ENCODE data around the gene CCDC78.

DNA sequence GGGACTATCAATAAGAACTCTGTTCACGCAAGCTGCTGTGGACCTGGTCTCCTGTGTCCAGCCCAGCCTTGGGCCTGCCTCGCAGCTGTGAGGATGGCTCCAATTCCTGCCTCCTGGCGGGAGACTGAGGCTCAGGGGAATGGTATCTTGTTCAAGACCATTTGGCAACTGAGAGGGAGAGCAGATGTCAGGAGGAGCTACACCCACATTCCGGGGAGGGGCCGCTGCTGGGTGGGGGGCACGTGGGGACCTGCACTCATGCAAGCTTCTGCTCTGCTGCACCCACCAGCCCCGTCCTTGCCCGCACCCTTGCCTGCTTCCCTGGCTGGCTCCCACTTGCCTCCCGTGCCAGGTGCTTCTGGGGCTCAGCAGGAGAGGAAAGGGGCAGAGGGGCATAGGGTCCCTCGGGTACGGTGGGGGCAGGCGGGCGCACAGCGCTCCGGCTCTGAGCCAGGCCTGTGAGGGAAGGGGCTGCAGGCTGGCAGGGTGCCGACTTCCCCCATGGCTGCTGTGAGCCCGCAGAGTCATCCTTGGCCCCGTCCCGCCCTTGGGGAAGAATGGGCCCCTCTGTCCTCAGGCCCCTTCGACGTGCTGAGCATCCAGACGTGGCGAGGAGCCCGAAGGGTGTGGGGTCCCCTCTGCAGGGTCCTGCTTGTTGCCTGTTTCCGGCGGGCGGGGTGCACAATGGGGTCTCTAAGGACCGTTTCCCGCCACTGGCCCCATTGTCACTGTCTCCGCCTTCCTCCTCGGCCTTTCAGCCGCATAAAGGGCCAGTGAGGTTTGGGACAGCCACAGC, 8.6 kb downstream of the CCDC78 start:
- TF ChIP-seq, protein P1, sequence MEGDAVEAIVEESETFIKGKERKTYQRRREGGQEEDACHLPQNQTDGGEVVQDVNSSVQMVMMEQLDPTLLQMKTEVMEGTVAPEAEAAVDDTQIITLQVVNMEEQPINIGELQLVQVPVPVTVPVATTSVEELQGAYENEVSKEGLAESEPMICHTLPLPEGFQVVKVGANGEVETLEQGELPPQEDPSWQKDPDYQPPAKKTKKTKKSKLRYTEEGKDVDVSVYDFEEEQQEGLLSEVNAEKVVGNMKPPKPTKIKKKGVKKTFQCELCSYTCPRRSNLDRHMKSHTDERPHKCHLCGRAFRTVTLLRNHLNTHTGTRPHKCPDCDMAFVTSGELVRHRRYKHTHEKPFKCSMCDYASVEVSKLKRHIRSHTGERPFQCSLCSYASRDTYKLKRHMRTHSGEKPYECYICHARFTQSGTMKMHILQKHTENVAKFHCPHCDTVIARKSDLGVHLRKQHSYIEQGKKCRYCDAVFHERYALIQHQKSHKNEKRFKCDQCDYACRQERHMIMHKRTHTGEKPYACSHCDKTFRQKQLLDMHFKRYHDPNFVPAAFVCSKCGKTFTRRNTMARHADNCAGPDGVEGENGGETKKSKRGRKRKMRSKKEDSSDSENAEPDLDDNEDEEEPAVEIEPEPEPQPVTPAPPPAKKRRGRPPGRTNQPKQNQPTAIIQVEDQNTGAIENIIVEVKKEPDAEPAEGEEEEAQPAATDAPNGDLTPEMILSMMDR (IDR thresholded peaks at IDR 0.05; ENCODE audit: insufficient read depth, low read length, poor library complexity, severe bottlenecking), result no peak
- TF ChIP-seq EZH2phosphoT487 (conservative IDR thresholded peaks at IDR 0.05; ENCODE audit: low read length), result no peak
